ENCODE measurements around the gene RNF126.

Gene RNF126

GRCh38 chr19:662962-663681, at the start of gene RNF126:
Gene RNF126 (minus strand): TSS chr19:663214. CDS start chr19:663121, 93 bp downstream.
- Histone ChIP-seq H3K9me2 (ENCODE audit: low read depth, low read length) (no peaks in the 10 kb centered on the region), H3K4me1 (ENCODE audit: insufficient read depth, low read length, severe bottlenecking) (peaks cover 55% of the 10 kb centered on the region), H3F3A (ENCODE audit: insufficient read depth, low read length) (no peaks in the 10 kb centered on the region), H3K4me3 (ENCODE audit: low read depth, low read length, poor library complexity, severe bottlenecking) (peak within 1 kb of the TSS; percentile 98), H2AFZ (ENCODE audit: low read length) (peak within 1 kb of the TSS; percentile 14; the same call in 1 of the 2 replicates), H3K9me3 (ENCODE audit: low read length) (no peaks in the 10 kb centered on the region), H3K79me2 (ENCODE audit: insufficient read depth, low read length) (peaks cover 46% of the 10 kb centered on the region), H3K4me2 (ENCODE audit: low read length) (peak within 1 kb of the TSS; percentile 93), H3K27me3 (ENCODE audit: insufficient read depth, low read length) (no peaks in the 10 kb centered on the region; the same call in 1 of the 2 replicates), H3K36me3 (ENCODE audit: insufficient read depth, low read length) (peaks cover 4% of the 10 kb centered on the region; the same call in 1 of the 2 replicates), H3K9ac (ENCODE audit: low read length) (peak within 1 kb of the TSS; percentile 95), H4K20me1 (ENCODE audit: insufficient read depth, low read length) (no peaks in the 10 kb centered on the region), H3K27ac (ENCODE audit: low read depth, low read length, poor library complexity, severe bottlenecking) (peak within 1 kb of the TSS; percentile 83)
- no peak for TF ChIP-seq CTCF (IDR thresholded peaks at IDR 0.05; ENCODE audit: low read length)
- TF ChIP-seq EZH2 (IDR thresholded peaks at IDR 0.05; ENCODE audit: borderline replicate concordance, low read length): no peak

- H3K4me3 ChIP-seq (ENCODE audit: low read depth, low read length, poor library complexity, severe bottlenecking): no peak overlapping the region
- H3K79me2 ChIP-seq (ENCODE audit: insufficient read depth, low read length): no peaks in the 10 kb centered on the region
- H3K36me3 ChIP-seq (ENCODE audit: insufficient read depth, low read length): no peaks in the 10 kb centered on the region
- H3K9me2 ChIP-seq (ENCODE audit: low read depth, low read length): no peaks in the 10 kb centered on the region
- H2AFZ ChIP-seq (ENCODE audit: low read length): no peak overlapping the region
- H3K4me1 ChIP-seq (ENCODE audit: insufficient read depth, low read length, severe bottlenecking): no peaks in the 10 kb centered on the region
- H3K9me3 ChIP-seq (ENCODE audit: low read length): no peaks in the 10 kb centered on the region
- H3K27ac ChIP-seq (ENCODE audit: low read depth, low read length, poor library complexity, severe bottlenecking): no peak overlapping the region
- TF ChIP-seq CTCF (IDR thresholded peaks at IDR 0.05; ENCODE audit: low read length) (no peak), EZH2 (IDR thresholded peaks at IDR 0.05; ENCODE audit: borderline replicate concordance, low read length) (no peak)
- H3K27me3 ChIP-seq (ENCODE audit: insufficient read depth, low read length): peaks cover 14% of the 10 kb centered on the region; the same call in 1 of the 2 replicates
- no peak overlapping the region for H3K9ac ChIP-seq (ENCODE audit: low read length)
- no peak overlapping the region for H3K4me2 ChIP-seq (ENCODE audit: low read length)
- H3F3A ChIP-seq (ENCODE audit: insufficient read depth, low read length): no peaks in the 10 kb centered on the region
- no peaks in the 10 kb centered on the region for H4K20me1 ChIP-seq (ENCODE audit: insufficient read depth, low read length)
Measured at GRCh38 chr19:711254-711653, 48.2 kb upstream of the RNF126 start.

GRCh38 chr19:710767-711166, 47.8 kb upstream of the RNF126 start:
- Histone ChIP-seq H3K4me2 (ENCODE audit: low read length) (no peak overlapping the region), H3K9ac (ENCODE audit: low read length) (no peak overlapping the region), H3K9me2 (ENCODE audit: low read depth, low read length) (no peaks in the 10 kb centered on the region), H3K27me3 (ENCODE audit: insufficient read depth, low read length) (peaks cover 14% of the 10 kb centered on the region; the same call in 1 of the 2 replicates), H3K79me2 (ENCODE audit: insufficient read depth, low read length) (no peaks in the 10 kb centered on the region), H4K20me1 (ENCODE audit: insufficient read depth, low read length) (no peaks in the 10 kb centered on the region), H3K4me3 (ENCODE audit: low read depth, low read length, poor library complexity, severe bottlenecking) (no peak overlapping the region), H2AFZ (ENCODE audit: low read length) (no peak overlapping the region), H3K27ac (ENCODE audit: low read depth, low read length, poor library complexity, severe bottlenecking) (no peak overlapping the region), H3F3A (ENCODE audit: insufficient read depth, low read length) (no peaks in the 10 kb centered on the region), H3K36me3 (ENCODE audit: insufficient read depth, low read length) (no peaks in the 10 kb centered on the region), H3K9me3 (ENCODE audit: low read length) (no peaks in the 10 kb centered on the region), H3K4me1 (ENCODE audit: insufficient read depth, low read length, severe bottlenecking) (no peaks in the 10 kb centered on the region)
- no peak for TF ChIP-seq EZH2 (IDR thresholded peaks at IDR 0.05; ENCODE audit: borderline replicate concordance, low read length)
